ENCODE results near the gene CNTNAP5. TPM values are rescaled to one million over a fixed set of nuclear protein-coding genes. Genes with fewer than 3 reads are reported as not detected.

The CNTNAP5 gene
- total RNA-seq, 2 experiments from 2014 or later, result not detected

- no peaks in the 10 kb centered on the region for H3K36me3 Mint-ChIP-seq (ENCODE audit: low read depth)
- CTCF ChIA-PET, result no interaction called here
- intact Hi-C loops (cut with DNase I, micrococcal nuclease), result no loop called here
- no peaks in the 10 kb centered on the region for H3K27me3 ChIP-seq (ENCODE audit: control insufficient read depth in 1 of 2, insufficient read depth in 2 of 2, low read length in 2 of 2)
- no peak overlapping the region for H3K27ac ChIP-seq (ENCODE audit: low read depth in 1 of 2, low read length in 2 of 2)
- no peak overlapping the region for H3K4me3 Mint-ChIP-seq
- H3K9me3 ChIP-seq (ENCODE audit: control insufficient read depth in 1 of 2, insufficient read depth in 1 of 2, low read length in 2 of 2), result no peaks in the 10 kb centered on the region
- H3K27ac Mint-ChIP-seq, result no peak overlapping the region
- ATAC-seq (ENCODE audit: poor library complexity) (no peak), DNase-seq (no peak)
- no peaks in the 10 kb centered on the region for H3K4me1 Mint-ChIP-seq (ENCODE audit: low read depth)
- H3K27me3 Mint-ChIP-seq, result no peaks in the 10 kb centered on the region
- H3K4me1 ChIP-seq (ENCODE audit: insufficient read depth, low read length), result no peaks in the 10 kb centered on the region
- no peak overlapping the region for H3K4me3 ChIP-seq (ENCODE audit: low read length)
- POLR2A ChIA-PET, result no interaction called here
- TF ChIP-seq CTCF (IDR thresholded peaks at IDR 0.05), result no peak
- peaks cover 9% of the 10 kb centered on the region for H3K9me3 Mint-ChIP-seq
- no peaks in the 10 kb centered on the region for H3K36me3 ChIP-seq (ENCODE audit: insufficient read depth, low read length)
These were observed 303.3 kb downstream of the CNTNAP5 start for GRCh38 chr2:124328397-124328796.

GRCh38 chr2:124333784-124334183 is 308.7 kb downstream of the CNTNAP5 start:
- no peak overlapping the region for H3K27ac Mint-ChIP-seq
- Histone ChIP-seq H3K4me3 (ENCODE audit: low read length) (no peak overlapping the region), H3K27ac (ENCODE audit: low read depth in 1 of 2, low read length in 2 of 2) (no peak overlapping the region), H3K9me3 (ENCODE audit: control insufficient read depth in 1 of 2, insufficient read depth in 1 of 2, low read length in 2 of 2) (peaks cover 0 to 7% of the 10 kb centered on the region in 2 experiments), H3K4me1 (ENCODE audit: insufficient read depth, low read length) (no peaks in the 10 kb centered on the region), H3K27me3 (ENCODE audit: control insufficient read depth in 1 of 2, insufficient read depth in 2 of 2, low read length in 2 of 2) (no peaks in the 10 kb centered on the region), H3K36me3 (ENCODE audit: insufficient read depth, low read length) (no peaks in the 10 kb centered on the region)
- ChIA-PET POLR2A (no interaction called here), CTCF (no interaction called here)
- intact Hi-C loops (cut with DNase I, micrococcal nuclease), result no loop called here
- H3K9me3 Mint-ChIP-seq, result peaks cover 9% of the 10 kb centered on the region
- H3K36me3 Mint-ChIP-seq (ENCODE audit: low read depth), result no peaks in the 10 kb centered on the region
- DNase-seq, result no peak
- no peaks in the 10 kb centered on the region for H3K27me3 Mint-ChIP-seq
- TF ChIP-seq CTCF (IDR thresholded peaks at IDR 0.05), result no peak
- H3K4me3 Mint-ChIP-seq, result no peak overlapping the region
- no peaks in the 10 kb centered on the region for H3K4me1 Mint-ChIP-seq (ENCODE audit: low read depth)
- ATAC-seq (ENCODE audit: poor library complexity), result no peak

- H3K36me3 Mint-ChIP-seq (ENCODE audit: low read depth), result no peaks in the 10 kb centered on the region
- no peak overlapping the region for H3K27ac Mint-ChIP-seq
- Histone ChIP-seq H3K27ac (ENCODE audit: low read depth in 1 of 2, low read length in 2 of 2) (no peak overlapping the region), H3K36me3 (ENCODE audit: insufficient read depth, low read length) (no peaks in the 10 kb centered on the region), H3K9me3 (ENCODE audit: control insufficient read depth in 1 of 2, insufficient read depth in 1 of 2, low read length in 2 of 2) (peaks cover 0 to 7% of the 10 kb centered on the region in 2 experiments), H3K4me1 (ENCODE audit: insufficient read depth, low read length) (no peaks in the 10 kb centered on the region), H3K4me3 (ENCODE audit: low read length) (no peak overlapping the region), H3K27me3 (ENCODE audit: control insufficient read depth in 1 of 2, insufficient read depth in 2 of 2, low read length in 2 of 2) (no peaks in the 10 kb centered on the region)
- CTCF ChIA-PET, result no interaction called here
- no peaks in the 10 kb centered on the region for H3K27me3 Mint-ChIP-seq
- ATAC-seq (ENCODE audit: poor library complexity) (no peak), DNase-seq (no peak)
- H3K4me3 Mint-ChIP-seq, result no peak overlapping the region
- intact Hi-C loops (cut with DNase I, micrococcal nuclease), result no loop called here
- POLR2A ChIA-PET, result no interaction called here
- no peak for TF ChIP-seq CTCF (IDR thresholded peaks at IDR 0.05)
- H3K4me1 Mint-ChIP-seq (ENCODE audit: low read depth), result no peaks in the 10 kb centered on the region
- peaks cover 7% of the 10 kb centered on the region for H3K9me3 Mint-ChIP-seq
These were observed 310.0 kb downstream of the CNTNAP5 start for GRCh38 chr2:124335058-124335457.
